K562 treated with DMSO at 1 percent for 48 hours (cell line): ENCODE results near the gene MAOA. TPM values are rescaled to one million over a fixed set of nuclear protein-coding genes. Genes with fewer than 3 reads are reported as not detected.

ENCODE experiments used
- total RNA-seq: library from RNA; unstranded; fragments of 300-600 nt; gene quantifications from 2 replicates; pipeline ENCODE4 v1.2.3, GENCODE V29; 2022; ENCODE audit warnings: low replicate concordance; ENCODE audit errors: extremely low read depth

Gene MAOA
- total RNA-seq: not detected in 2 replicates

DNA sequence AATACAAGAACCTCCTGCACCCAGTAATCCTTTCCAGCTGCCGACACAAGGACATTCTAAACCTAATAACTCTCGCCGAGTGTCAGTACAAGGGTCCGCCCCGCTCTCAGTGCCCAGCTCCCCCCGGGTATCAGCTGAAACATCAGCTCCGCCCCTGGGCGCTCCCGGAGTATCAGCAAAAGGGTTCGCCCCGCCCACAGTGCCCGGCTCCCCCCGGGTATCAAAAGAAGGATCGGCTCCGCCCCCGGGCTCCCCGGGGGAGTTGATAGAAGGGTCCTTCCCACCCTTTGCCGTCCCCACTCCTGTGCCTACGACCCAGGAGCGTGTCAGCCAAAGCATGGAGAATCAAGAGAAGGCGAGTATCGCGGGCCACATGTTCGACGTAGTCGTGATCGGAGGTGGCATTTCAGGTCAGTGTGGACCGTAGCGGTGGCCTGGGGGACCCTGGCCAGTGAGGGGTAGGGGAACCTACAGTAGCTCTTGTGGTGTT lies at the start of gene MAOA:
TSS of gene MAOA (plus strand) at position 295 of the 490 bp plus-strand sequence. CDS start at position 338, 43 bp downstream.

Other genes with a start within 250 kb of the MAOA start
- gene MAOB, start 226.2 kb downstream of the MAOA start, total RNA-seq: not detected in 2 replicates